ENCODE data around the gene EHD1. TPM values are rescaled to one million over a fixed set of nuclear protein-coding genes. Genes with fewer than 3 reads are reported as not detected.

EHD1 gene
- polyA plus RNA-seq, 1 donor = 133 TPM

GRCh38 chr11:64888729-64889511 lies 10.5 kb upstream of the EHD1 start:
- no peak for DNase-seq

GRCh38 chr11:64888406-64888728 lies 9.9 kb upstream of the EHD1 start:
- no peak for DNase-seq

GRCh38 chr11:64887757-64888405 lies 9.5 kb upstream of the EHD1 start:
- DNase-seq = peak; percentile 80

- no peak for DNase-seq
Measured at GRCh38 chr11:64887234-64887756, 8.9 kb upstream of the EHD1 start.

- no peak for DNase-seq
Measured at GRCh38 chr11:64885367-64886286, 7.2 kb upstream of the EHD1 start.

- DNase-seq = no peak
Measured at GRCh38 chr11:64884019-64884418, 5.6 kb upstream of the EHD1 start.

- DNase-seq = no peak
Measured at GRCh38 chr11:64883575-64883974, 5.2 kb upstream of the EHD1 start.

GRCh38 chr11:64882243-64882642 lies 3.8 kb upstream of the EHD1 start:
- DNase-seq = no peak

- no peak for DNase-seq
Measured at GRCh38 chr11:64881476-64881875, 3.1 kb upstream of the EHD1 start.

GRCh38 chr11:64880240-64881001 lies 2.0 kb upstream of the EHD1 start:
- no peak for DNase-seq

GRCh38 chr11:64879244-64879900 lies 951 bp upstream of the EHD1 start:
- DNase-seq = no peak

- no peak for DNase-seq
Measured at GRCh38 chr11:64878223-64878493, 263 bp downstream of the EHD1 start.

GRCh38 chr11:64877390-64878222 lies 815 bp downstream of the EHD1 start:
- DNase-seq = no peak

GRCh38 chr11:64876835-64877341 lies 1.5 kb downstream of the EHD1 start:
- no peak for DNase-seq

GRCh38 chr11:64876229-64876750 lies 2.1 kb downstream of the EHD1 start:
- DNase-seq = no peak

GRCh38 chr11:64875369-64876228 lies 2.8 kb downstream of the EHD1 start:
- no peak for DNase-seq

- no peak for DNase-seq
Measured at GRCh38 chr11:64874308-64875240, 3.8 kb downstream of the EHD1 start.

GRCh38 chr11:64872790-64873488 lies 5.5 kb downstream of the EHD1 start:
- no peak for DNase-seq

Measured in hindlimb muscle (tissue), 1 donor.